Measurements from ENCODE around the gene MAT2A.

GRCh38 chr2:85511008-85511811 is 27.8 kb upstream of the MAT2A start:
- TF ChIP-seq CTCF (IDR thresholded peaks at IDR 0.05 in 4 of 5, conservative IDR thresholded peaks at IDR 0.05 in 1 of 5) (no peak), POLR2A (IDR thresholded peaks at IDR 0.05) (no peak)
